T-helper 2 cell treated with Interferon-gamma antibody and Interleukin-4, amounts not matched to agents 100 ng/mL and 5 ng/mL, for 36 hours (primary cell): Measurements from ENCODE around the gene COL25A1. TPM values are rescaled to one million over a fixed set of nuclear protein-coding genes. Genes with fewer than 3 reads are reported as not detected.
"Not testable (repeated sequence)": the region's sequence is repeated elsewhere in the genome, so short reads cannot be mapped to it uniquely, and the experiment has no call there.

Source experiments
- intact Hi-C: fragments of 100-400 bp; cut with micrococcal nuclease; formaldehyde crosslinking; loops from one replicate; pipeline ENCODE4 v1.15.1; 2023
- total RNA-seq: library from RNA; stranded (reverse); gene quantifications from 2 replicates; pipeline ENCODE4 v1.2.3, GENCODE V29; 2022

Gene COL25A1
- total RNA-seq, 1 donor from 2014 or later, result not detected

- intact Hi-C loops, result loop anchor here (1.0 to 5.0 kb wide), 2 partner anchors 9 to 120 kb away; no protein-coding TSS in a partner anchor
Measured at GRCh38 chr4:108972613-108973283, 329.7 kb downstream of the COL25A1 start.

- intact Hi-C loops, result loop anchor here (5.0 kb wide), 1 partner anchor 119 kb away; no protein-coding TSS in a partner anchor
Measured at GRCh38 chr4:108971473-108971872, 331.0 kb downstream of the COL25A1 start.

GRCh38 chr4:108965472-108966076 is 336.9 kb downstream of the COL25A1 start:
- intact Hi-C loops, result no loop called here

GRCh38 chr4:108965016-108965415 is 337.4 kb downstream of the COL25A1 start:
- intact Hi-C loops, result no loop called here

- intact Hi-C loops, result no loop called here
Measured at GRCh38 chr4:108963910-108964309, 338.5 kb downstream of the COL25A1 start.

- intact Hi-C loops, result no loop called here
Measured at GRCh38 chr4:108959491-108959890, 343.0 kb downstream of the COL25A1 start.

GRCh38 chr4:108954880-108955279 is 347.6 kb downstream of the COL25A1 start:
- intact Hi-C loops, result no loop called here

- intact Hi-C loops, result no loop called here
Measured at GRCh38 chr4:108953941-108954340, 348.5 kb downstream of the COL25A1 start.

- intact Hi-C loops, result no loop called here
Measured at GRCh38 chr4:108950158-108950915, 352.1 kb downstream of the COL25A1 start.

GRCh38 chr4:108947526-108947925 is 354.9 kb downstream of the COL25A1 start:
- intact Hi-C loops, result no loop called here

- intact Hi-C loops, result no loop called here
Measured at GRCh38 chr4:108946237-108946636, 356.2 kb downstream of the COL25A1 start.

- intact Hi-C loops, result no loop called here
Measured at GRCh38 chr4:108943976-108944591, 358.4 kb downstream of the COL25A1 start.

GRCh38 chr4:108943371-108943770 is 359.1 kb downstream of the COL25A1 start:
- intact Hi-C loops, result no loop called here

GRCh38 chr4:108941904-108942430 is 360.5 kb downstream of the COL25A1 start:
- intact Hi-C loops, result no loop called here

GRCh38 chr4:108940634-108941033 is 361.8 kb downstream of the COL25A1 start:
- intact Hi-C loops, result no loop called here

GRCh38 chr4:108940149-108940548 is 362.3 kb downstream of the COL25A1 start:
- intact Hi-C loops, result no loop called here

GRCh38 chr4:108937066-108937465 is 365.4 kb downstream of the COL25A1 start:
- intact Hi-C loops, result no loop called here

GRCh38 chr4:108933925-108934324 is 368.5 kb downstream of the COL25A1 start:
- intact Hi-C loops, result not testable (repeated sequence)

- intact Hi-C loops, result no loop called here
Measured at GRCh38 chr4:108933046-108933445, 369.4 kb downstream of the COL25A1 start.

- intact Hi-C loops, result no loop called here
Measured at GRCh38 chr4:108931926-108932325, 370.5 kb downstream of the COL25A1 start.

GRCh38 chr4:108930186-108930585 is 372.3 kb downstream of the COL25A1 start:
- intact Hi-C loops, result no loop called here

- intact Hi-C loops, result no loop called here
Measured at GRCh38 chr4:108926781-108927180, 375.7 kb downstream of the COL25A1 start.
